KG1 (cell line): ENCODE measurements around the gene GNAL.
A peak's percentile ranks its signal among the peaks of the same experiment; 100 is the strongest.
"Not testable (repeated sequence)": the region's sequence is repeated elsewhere in the genome, so short reads cannot be mapped to it uniquely, and the experiment has no call there.

Source experiments
- DNase-seq: peaks from one replicate; lab custom pipeline; 2025; lab: John Stamatoyannopoulos, UW

Gene GNAL

DNA sequence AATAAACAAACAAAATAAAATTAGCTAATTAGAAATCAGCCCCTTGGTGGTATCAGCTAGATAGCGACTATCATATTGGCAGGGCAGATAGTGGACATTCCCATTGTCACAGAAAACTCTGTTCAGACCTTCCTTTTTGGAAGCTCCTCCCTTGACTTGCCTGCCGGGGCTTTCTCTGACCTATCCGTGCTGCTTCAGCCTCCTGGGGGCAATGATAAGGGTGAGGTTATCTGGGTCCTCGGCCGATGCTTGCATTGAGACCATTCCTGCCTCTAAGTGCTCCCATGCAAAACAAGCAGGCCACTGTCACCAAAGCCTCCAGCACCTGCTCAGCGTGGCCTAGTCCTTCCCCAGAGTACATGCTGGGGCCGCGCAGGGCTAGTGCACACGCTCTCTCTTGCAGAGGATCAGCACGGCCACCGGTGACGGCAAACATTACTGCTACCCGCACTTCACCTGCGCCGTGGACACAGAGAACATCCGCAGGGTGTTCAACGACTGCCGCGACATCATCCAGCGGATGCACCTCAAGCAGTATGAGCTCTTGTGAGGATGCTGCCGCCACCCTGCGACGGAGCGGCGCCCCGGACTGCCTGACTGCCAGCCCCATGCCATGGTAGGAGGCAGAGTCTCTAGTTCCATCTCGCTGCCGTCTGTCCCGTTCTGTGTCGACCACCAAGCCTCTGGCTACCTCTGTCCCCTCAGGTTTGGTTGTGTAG, 191.7 kb downstream of the GNAL start:
- DNase-seq, result no peak

GRCh38 chr18:11882636-11883035, 193.6 kb downstream of the GNAL start:
- DNase-seq, result no peak

- DNase-seq, result no peak
These were observed 194.1 kb downstream of the GNAL start for GRCh38 chr18:11883153-11883552.

- no peak for DNase-seq
These were observed 195.4 kb downstream of the GNAL start for GRCh38 chr18:11884396-11885030.

- no peak for DNase-seq
These were observed 196.3 kb downstream of the GNAL start for GRCh38 chr18:11885278-11885947.

- no peak for DNase-seq
These were observed 197.6 kb downstream of the GNAL start for GRCh38 chr18:11886577-11887110.

DNA sequence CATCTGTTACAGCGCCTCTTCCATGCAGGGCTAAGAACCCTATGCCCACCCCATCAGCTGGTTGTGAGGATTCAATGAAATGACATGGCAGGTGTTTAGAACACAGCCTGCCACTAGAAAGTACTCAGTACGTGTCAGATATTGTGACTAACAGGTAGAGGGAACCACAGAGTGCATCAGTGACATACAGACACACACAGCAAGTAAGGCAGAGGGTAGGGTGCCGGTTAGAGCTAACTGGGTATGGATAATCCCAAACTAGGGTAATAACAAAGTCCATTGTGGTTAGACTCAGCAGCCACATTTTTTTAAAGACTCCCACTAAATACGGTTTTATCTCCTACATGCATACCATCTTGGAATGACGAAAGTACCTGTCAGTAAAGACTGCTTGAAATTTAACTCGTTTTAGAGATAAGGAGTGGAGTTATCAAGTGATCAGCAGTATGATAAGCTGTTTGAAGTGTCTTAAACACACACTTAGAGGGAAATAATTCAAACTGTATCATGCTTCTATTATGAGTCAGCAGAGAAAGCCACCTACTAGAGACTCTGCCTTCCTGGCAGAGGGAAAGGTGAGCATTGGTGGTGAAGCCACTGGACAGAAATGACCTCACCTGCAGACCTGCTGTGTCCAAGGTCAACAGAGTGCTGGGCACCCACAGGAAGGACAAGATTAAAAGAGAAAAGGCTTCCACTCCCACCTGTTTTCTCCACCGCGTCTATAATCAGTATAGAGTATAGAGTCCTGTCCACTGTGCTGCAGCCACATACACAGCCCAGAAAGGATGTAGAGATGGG, 198.5 kb downstream of the GNAL start:
- DNase-seq, result no peak

GRCh38 chr18:11888726-11889125, 199.7 kb downstream of the GNAL start:
- no peak for DNase-seq

DNA sequence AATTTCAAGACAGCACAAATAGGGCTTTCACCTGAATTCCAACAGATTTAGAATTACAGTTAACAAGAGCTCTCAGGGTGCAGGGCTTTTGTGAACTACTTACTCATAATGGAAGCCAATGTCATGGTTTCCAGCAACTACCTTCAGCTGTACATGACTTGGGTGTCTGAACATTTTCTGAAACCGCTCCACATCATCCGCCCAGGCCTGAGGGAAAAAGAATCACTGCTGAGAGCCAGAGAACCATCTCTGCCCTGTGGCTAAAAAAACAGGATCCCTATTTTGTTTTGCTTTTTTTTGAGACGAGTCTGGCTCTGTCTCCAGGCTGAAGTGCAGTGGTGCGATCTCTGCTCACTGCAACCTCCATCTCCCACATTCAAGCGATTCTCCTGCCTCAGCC, 200.2 kb downstream of the GNAL start:
- no peak for DNase-seq

- DNase-seq, result no peak
These were observed 202.7 kb downstream of the GNAL start for GRCh38 chr18:11891737-11892136.

DNA sequence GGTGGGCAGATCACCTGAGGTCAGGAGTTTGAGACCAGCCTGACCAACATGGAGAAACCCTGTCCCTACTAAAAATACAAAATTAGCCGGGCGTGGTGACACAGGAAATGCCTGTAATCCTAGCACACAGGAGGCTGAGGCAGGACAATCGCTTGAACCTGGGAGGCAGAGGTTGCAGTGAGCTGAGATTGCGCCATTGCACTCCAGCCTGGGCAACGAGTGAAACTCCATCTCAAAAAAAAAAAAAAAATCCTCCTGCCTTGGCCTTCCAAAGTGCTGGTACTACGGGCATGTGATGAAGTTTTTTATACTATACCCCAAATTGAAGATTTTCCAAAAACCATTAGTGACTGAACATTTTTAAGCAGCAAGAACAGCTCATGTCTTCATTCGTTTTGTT, 203.4 kb downstream of the GNAL start:
- DNase-seq, result not testable (repeated sequence)

DNA sequence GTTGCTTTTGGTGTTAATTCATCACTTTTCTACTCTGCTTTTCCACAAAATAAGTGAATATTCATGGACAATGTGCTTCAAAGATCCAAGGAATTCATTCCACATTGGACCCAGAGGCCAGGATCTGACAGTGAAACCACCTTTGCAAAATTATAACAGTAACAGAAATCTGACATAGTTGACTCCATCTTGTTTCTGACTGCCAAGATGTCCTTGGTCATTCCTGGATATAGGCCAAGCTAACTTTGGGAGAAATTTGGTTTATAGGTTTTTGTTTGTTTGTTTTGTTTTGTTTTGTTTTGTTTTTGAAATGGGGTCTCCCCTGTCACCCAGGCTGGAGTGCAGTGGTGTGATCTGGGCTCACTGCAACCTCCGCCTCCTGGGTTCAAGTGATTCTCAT, 208.7 kb downstream of the GNAL start:
- no peak for DNase-seq

GRCh38 chr18:11899063-11899462, 210.0 kb downstream of the GNAL start:
- no peak for DNase-seq

DNA sequence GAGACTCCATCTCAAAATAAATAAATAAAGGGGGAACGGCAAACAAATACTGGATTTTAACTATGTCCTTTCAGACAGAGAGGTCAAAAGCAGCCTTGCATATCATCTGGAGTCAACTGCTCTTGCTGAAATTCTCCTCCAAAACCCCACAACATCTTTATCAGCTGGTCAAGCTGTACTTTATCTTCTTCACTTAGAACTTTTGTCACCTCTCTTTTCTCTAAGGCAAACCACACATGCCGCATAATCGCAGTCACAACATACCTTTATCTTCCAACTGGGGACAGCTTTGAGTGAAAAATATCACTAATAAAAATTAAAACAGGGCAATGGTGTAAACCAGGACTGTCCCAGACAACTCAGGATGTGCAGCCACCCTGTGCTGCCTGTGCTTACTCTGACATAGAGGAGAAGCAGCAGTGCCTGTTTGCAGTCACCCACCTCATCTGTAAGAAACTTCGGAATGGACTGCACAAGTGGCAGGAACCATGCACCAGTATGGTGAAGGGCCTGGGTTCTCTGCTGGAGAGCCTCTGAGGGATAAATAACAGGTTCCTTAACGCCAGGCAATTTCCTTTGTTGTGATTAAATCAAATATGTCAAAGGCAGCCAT, 212.9 kb downstream of the GNAL start:
- no peak for DNase-seq

- DNase-seq, result no peak
These were observed 213.6 kb downstream of the GNAL start for GRCh38 chr18:11902522-11903292.

- DNase-seq, result no peak
These were observed 216.5 kb downstream of the GNAL start for GRCh38 chr18:11905613-11906012.

GRCh38 chr18:11906176-11906575, 217.1 kb downstream of the GNAL start:
- DNase-seq, result no peak

GRCh38 chr18:11906926-11907874, 218.1 kb downstream of the GNAL start:
- no peak for DNase-seq

GRCh38 chr18:11908182-11909060, 219.4 kb downstream of the GNAL start, which contains the start of gene MPPE1:
Gene MPPE1, minus strand, starts transcription at chr18:11908317. Its CDS starts 11,053 bp downstream, at chr18:11897264.
- DNase-seq, result peak; percentile 71
